Brain microvascular endothelial cell (primary cell): ENCODE measurements around the gene PARM1.

Experiments used
- DNase-seq: peaks from one replicate; pipeline ENCODE4 v3.0.0-alpha.2; 2020
- H3K27ac ChIP-seq: fragments of 250-450 bp; sonication (Bioruptor Pico); 2 replicates; pipeline ENCODE4 v1.5.1; 2020; ENCODE audit warnings: mild to moderate bottlenecking, moderate library complexity
- H3K27me3 ChIP-seq: fragments of 250-450 bp; sonication (Bioruptor Pico); replicated peaks from 2 replicates; pipeline ENCODE4 v1.5.1; 2020; ENCODE audit warnings: mild to moderate bottlenecking
- H3K36me3 ChIP-seq: fragments of 250-450 bp; sonication (Bioruptor Pico); replicated peaks from 2 replicates; pipeline ENCODE4 v1.5.1; 2020; ENCODE audit warnings: mild to moderate bottlenecking
- H3K4me3 ChIP-seq: 2 replicates; pipeline ENCODE4 v1.5.1; 2011; ENCODE audit warnings: low read depth, mild to moderate bottlenecking, control low read depth, low read length, moderate library complexity
- in situ Hi-C: cut with HindIII; loops from 2 replicates; pipeline ENCODE4 v1.10.0; 2017; ENCODE audit warnings: low sequenced_read_pairs, low pct_ligation_motif_present
- TF ChIP-seq, protein P1 (sequence below): IDR thresholded peaks from 2 replicates; pipeline ENCODE4 v1.5.1; 2011; ENCODE audit warnings: low read depth, mild to moderate bottlenecking, moderate library complexity, low read length, control low read depth, inconsistent platforms; ENCODE audit errors: missing control alignments

Gene PARM1

DNA sequence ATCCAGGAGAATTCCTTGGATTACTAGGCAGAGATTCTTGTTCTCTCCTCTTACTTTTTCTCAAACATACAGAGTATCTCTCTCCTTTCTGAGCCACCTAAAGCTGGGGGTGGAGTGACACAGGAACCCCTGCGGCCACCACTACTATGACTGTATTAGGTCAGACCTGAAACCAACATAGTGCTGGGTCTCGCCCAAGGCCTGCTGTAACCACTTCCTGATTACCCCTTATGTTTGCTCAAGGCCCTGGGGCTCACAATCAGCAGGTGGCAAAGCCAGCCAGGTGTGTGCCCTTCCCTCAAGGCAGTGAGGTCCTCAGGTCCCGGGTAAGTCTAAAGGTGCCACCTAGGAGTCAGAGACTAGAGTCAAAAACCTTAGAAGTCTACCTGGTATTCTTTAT, 166.4 kb downstream of the PARM1 start:
- no peak for DNase-seq
- Histone ChIP-seq H3K27me3 (no peaks in the 10 kb centered on the region), H3K4me3 (no peak overlapping the region), H3K27ac (no peak overlapping the region), H3K36me3 (no peaks in the 10 kb centered on the region)
- TF ChIP-seq, protein P1, sequence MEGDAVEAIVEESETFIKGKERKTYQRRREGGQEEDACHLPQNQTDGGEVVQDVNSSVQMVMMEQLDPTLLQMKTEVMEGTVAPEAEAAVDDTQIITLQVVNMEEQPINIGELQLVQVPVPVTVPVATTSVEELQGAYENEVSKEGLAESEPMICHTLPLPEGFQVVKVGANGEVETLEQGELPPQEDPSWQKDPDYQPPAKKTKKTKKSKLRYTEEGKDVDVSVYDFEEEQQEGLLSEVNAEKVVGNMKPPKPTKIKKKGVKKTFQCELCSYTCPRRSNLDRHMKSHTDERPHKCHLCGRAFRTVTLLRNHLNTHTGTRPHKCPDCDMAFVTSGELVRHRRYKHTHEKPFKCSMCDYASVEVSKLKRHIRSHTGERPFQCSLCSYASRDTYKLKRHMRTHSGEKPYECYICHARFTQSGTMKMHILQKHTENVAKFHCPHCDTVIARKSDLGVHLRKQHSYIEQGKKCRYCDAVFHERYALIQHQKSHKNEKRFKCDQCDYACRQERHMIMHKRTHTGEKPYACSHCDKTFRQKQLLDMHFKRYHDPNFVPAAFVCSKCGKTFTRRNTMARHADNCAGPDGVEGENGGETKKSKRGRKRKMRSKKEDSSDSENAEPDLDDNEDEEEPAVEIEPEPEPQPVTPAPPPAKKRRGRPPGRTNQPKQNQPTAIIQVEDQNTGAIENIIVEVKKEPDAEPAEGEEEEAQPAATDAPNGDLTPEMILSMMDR = no peak
- in situ Hi-C loops = no loop called here
